ENCODE measurements around the gene TMEM132D.

The TMEM132D gene

GRCh38 chr12:129848876-129849275 is 54.9 kb downstream of the TMEM132D start:
- CTCF ChIA-PET: interaction anchor here (1.2 kb wide), 1 partner anchor 13 kb away, joined by 3 read pairs; no protein-coding TSS in a partner anchor
- TF ChIP-seq, protein P1, sequence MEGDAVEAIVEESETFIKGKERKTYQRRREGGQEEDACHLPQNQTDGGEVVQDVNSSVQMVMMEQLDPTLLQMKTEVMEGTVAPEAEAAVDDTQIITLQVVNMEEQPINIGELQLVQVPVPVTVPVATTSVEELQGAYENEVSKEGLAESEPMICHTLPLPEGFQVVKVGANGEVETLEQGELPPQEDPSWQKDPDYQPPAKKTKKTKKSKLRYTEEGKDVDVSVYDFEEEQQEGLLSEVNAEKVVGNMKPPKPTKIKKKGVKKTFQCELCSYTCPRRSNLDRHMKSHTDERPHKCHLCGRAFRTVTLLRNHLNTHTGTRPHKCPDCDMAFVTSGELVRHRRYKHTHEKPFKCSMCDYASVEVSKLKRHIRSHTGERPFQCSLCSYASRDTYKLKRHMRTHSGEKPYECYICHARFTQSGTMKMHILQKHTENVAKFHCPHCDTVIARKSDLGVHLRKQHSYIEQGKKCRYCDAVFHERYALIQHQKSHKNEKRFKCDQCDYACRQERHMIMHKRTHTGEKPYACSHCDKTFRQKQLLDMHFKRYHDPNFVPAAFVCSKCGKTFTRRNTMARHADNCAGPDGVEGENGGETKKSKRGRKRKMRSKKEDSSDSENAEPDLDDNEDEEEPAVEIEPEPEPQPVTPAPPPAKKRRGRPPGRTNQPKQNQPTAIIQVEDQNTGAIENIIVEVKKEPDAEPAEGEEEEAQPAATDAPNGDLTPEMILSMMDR (IDR thresholded peaks at IDR 0.05; ENCODE audit: control extremely low read depth, extremely low read depth, low read depth, missing control alignments): no peak
- POLR2A ChIA-PET: no interaction called here
- DNase-seq (ENCODE audit: extremely low spot score): no peak

DNA sequence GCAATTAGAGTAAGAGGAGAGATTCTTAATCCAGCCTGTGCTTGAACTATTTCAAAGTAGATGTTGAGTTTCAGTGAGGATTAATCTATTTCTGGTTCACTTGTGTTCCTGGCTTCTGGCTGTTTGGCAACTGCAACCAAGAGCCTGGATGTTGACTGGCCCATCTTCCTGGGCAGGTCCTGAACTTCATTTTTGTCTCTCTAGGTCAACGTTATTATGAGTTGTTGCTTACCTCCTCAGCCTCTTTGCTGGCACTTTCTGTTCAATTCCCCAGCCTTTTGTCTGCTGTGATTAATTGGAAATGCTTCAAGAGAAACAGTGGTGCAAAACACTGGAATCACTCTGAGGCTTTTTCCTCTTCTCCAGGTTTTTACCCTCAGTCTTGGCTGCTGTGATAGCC is 56.8 kb downstream of the TMEM132D start:
- TF ChIP-seq, protein P1 (IDR thresholded peaks at IDR 0.05; ENCODE audit: control extremely low read depth, extremely low read depth, low read depth, missing control alignments): no peak
- no peak for DNase-seq (ENCODE audit: extremely low spot score)
- POLR2A ChIA-PET: no interaction called here
- CTCF ChIA-PET: no interaction called here

- TF ChIP-seq, protein P1 (IDR thresholded peaks at IDR 0.05; ENCODE audit: control extremely low read depth, extremely low read depth, low read depth, missing control alignments): no peak
- no peak for DNase-seq (ENCODE audit: extremely low spot score)
These were observed 59.1 kb downstream of the TMEM132D start for GRCh38 chr12:129844662-129845220.

DNA sequence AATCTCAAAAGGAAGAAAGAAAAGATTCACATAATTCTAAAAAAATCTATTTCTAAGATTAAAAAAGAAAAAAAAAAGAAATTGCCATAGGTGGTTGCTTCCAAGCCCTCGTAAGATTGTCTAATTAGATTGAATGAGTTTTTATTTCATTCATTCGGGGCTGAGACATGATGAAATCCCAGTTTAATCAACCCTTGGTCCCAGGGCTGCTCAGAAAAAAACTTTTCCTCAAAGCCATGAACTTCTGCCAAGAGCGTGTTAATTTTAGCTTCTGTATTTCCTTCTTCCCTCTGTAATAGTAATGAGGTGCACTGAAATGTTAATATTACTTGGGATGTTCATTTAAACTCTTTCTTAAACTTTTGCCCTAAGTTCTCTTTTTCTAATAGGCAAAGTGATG is 62.6 kb downstream of the TMEM132D start:
- POLR2A ChIA-PET: no interaction called here
- TF ChIP-seq, protein P1 (IDR thresholded peaks at IDR 0.05; ENCODE audit: control extremely low read depth, extremely low read depth, low read depth, missing control alignments): no peak
- DNase-seq (ENCODE audit: extremely low spot score): no peak
- CTCF ChIA-PET: no interaction called here

More at GRCh38 chr12:129844662-129845220, 59.1 kb downstream of the TMEM132D start:
- ChIA-PET CTCF (no interaction called here), POLR2A (no interaction called here)

GRCh38 chr12:129840145-129840884 is 63.5 kb downstream of the TMEM132D start:
- ChIA-PET POLR2A (no interaction called here), CTCF (no interaction called here)
- DNase-seq (ENCODE audit: extremely low spot score): no peak
- TF ChIP-seq, protein P1 (IDR thresholded peaks at IDR 0.05; ENCODE audit: control extremely low read depth, extremely low read depth, low read depth, missing control alignments): no peak

DNA sequence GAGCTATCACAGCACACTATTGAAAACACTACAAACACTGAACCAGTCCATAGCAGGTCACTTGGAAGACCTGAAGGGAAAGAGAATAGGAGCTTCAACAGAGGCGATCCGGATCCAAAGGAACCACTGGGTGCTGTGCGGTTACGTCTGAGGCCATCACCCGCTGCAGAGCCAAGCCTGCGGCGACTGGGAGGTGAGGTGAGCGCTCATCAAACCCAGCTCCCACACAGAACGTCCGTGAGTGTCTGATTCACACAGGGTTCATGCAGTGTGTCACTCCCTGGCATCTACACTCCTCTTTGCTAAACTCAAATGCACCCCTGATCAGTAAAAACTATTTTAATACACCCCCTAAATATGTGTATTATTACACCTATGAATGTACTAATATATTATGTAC is 64.1 kb downstream of the TMEM132D start:
- DNase-seq (ENCODE audit: extremely low spot score): no peak
- CTCF ChIA-PET: no interaction called here
- POLR2A ChIA-PET: interaction anchor here (0.6 kb wide), 1 partner anchor 230 kb away, joined by 4 read pairs; no protein-coding TSS in a partner anchor
- TF ChIP-seq, protein P1 (IDR thresholded peaks at IDR 0.05; ENCODE audit: control extremely low read depth, extremely low read depth, low read depth, missing control alignments): no peak

Measured in GM10248 (cell line).